Mesodermal cell (in vitro differentiated cells): Measurements from ENCODE around the gene PPP1R1C.

Experiments used
- H3K27ac ChIP-seq: 2 replicates; pipeline ENCODE4 v1.7.0; 2013; ENCODE audit warnings: mild to moderate bottlenecking, low read depth, low read length, moderate library complexity; ENCODE audit not compliant: severe bottlenecking
- H3K36me3 ChIP-seq: 2 replicates; pipeline ENCODE4 v1.7.1; 2013; ENCODE audit warnings: mild to moderate bottlenecking, low read length, moderate library complexity; ENCODE audit not compliant: control insufficient read depth, insufficient read depth
- H3K4me1 ChIP-seq: one replicate; pipeline ENCODE4 v1.7.1; 2013; ENCODE audit warnings: mild to moderate bottlenecking, low read length; ENCODE audit not compliant: insufficient read depth, control insufficient read depth, poor library complexity, severe bottlenecking
- H3K4me3 ChIP-seq: 2 replicates; pipeline ENCODE4 v1.7.0; 2013; ENCODE audit warnings: low read length, control low read depth, mild to moderate bottlenecking; ENCODE audit not compliant: insufficient read depth, poor library complexity, severe bottlenecking; ENCODE audit errors: extremely low read depth
- H3K9me3 ChIP-seq: 2 replicates; pipeline ENCODE4 v1.7.1; 2013; ENCODE audit warnings: mild to moderate bottlenecking, low read length, moderate library complexity; ENCODE audit not compliant: control insufficient read depth
- WGBS, 2 experiments: methylation state at CpG; one replicate each; pipeline ENCODE4 v1.1.5; 2013; ENCODE audit warnings: missing lambda C conversion rate in 2 of 2; ENCODE audit not compliant: insufficient coverage in 2 of 2; 5-methylcytosine and 5-hydroxymethylcytosine counted together

Gene PPP1R1C

DNA sequence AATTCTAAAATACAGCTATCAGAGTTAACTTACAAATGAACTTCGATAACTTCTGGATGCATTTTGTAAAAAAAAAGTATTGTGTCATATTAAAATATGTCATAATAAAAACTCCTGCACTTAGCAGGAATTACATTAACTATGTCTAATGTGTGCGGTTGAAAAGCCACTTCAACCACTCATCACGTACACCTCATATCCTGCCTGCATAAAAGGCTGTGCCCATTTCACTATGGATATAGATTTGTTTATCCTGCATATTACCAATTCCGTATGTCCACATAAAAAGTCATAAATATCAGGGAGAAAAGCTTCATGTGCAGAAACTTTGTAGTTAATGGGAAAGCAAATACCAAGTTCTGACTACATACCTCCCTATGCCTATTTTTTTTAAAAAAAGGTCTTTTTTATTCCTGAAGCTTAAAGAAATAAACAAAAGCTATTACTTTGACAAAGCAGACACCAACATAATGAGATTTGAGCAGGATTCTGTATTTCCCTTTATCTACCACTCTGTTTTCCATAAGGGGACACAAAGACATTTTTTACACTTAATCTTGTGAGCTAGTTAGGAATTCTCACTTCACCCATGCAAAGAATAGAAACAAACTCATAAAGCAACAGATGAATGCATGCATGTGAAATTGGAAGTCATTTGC is 96.1 kb downstream of the PPP1R1C start:
- Histone ChIP-seq H3K36me3 (no peaks in the 10 kb centered on the region), H3K4me1 (no peaks in the 10 kb centered on the region), H3K9me3 (no peaks in the 10 kb centered on the region), H3K27ac (no peak overlapping the region), H3K4me3 (no peak overlapping the region)
- WGBS, 2 experiments: no CpG with 5 or more reads among the region's 4 CpGs

DNA sequence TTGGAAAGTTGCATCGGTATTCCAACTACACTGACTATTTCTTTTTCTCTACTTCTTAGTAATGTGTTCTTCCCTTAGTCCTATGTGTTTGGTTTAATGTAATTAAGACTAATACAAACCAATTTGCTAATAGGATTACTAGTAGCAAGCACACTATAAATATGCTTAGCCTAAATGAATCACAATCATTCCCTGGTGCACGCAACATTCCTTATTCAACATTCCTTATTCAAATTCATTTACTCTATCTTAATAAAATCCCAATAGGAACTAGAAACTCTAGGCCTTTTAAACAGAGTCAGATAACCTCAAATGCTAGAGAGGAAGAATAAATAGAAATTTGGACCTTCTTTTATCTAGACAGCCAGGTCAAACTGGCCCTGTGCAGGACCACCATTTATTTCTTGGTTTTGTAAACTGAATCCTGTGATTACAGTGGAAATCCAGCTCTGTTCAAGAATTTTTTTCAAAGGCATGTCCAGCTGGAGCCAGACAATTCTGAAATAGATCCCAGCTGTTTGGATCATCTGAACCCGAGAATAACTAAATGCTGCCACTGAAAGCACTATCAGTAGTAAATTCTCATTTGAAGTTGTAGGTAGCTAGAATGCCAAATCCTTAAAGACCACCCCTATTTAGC is 103.1 kb downstream of the PPP1R1C start:
- WGBS, 2 experiments: 100% methylated on average over 1 of the region's 3 CpGs; no CpG with 5 or more reads in 1 of the 2 experiments
- Histone ChIP-seq H3K9me3 (no peaks in the 10 kb centered on the region), H3K4me3 (no peak overlapping the region), H3K27ac (no peak overlapping the region), H3K4me1 (no peaks in the 10 kb centered on the region), H3K36me3 (no peaks in the 10 kb centered on the region)

- Histone ChIP-seq H3K9me3 (no peaks in the 10 kb centered on the region), H3K36me3 (no peaks in the 10 kb centered on the region), H3K4me1 (no peaks in the 10 kb centered on the region), H3K27ac (no peak overlapping the region), H3K4me3 (no peak overlapping the region)
- 100% methylated on average over 1 of the region's 3 CpGs; no CpG with 5 or more reads in 1 of the 2 experiments for WGBS, 2 experiments
Observed at GRCh38 chr2:182090486-182090885, 104.8 kb downstream of the PPP1R1C start.

DNA sequence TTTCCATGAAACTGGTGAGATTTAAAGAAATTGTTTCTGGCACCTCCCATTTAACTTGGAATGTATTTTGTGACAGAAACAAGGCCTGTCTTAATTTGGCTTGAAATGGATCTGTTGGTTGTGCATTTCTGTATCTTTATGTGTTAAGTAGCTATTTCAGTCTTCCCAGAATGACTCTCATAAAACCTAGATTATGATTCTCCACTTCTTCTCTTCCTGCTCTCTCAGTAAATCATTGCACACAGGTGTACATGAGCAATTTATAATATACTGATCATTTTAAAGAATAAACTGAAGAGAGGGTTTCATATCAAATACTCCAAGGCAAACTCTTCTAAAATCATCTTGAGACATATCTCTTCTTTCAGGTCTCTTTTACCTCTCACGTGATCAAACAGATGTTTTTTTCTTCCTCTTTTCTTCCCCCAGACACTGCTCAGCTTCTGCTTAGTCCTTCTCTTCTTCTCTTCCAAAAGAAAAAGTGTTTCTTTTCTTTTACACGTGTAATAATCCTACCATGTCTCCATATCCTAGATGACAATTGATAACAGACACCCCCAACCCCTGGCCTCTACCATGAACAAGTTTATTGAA is 112.0 kb downstream of the PPP1R1C start:
- WGBS, 2 experiments: 83% methylated on average over 1 of the region's 2 CpGs
- Histone ChIP-seq H3K9me3 (no peaks in the 10 kb centered on the region), H3K36me3 (no peaks in the 10 kb centered on the region), H3K27ac (no peak overlapping the region), H3K4me3 (no peak overlapping the region), H3K4me1 (no peaks in the 10 kb centered on the region)

DNA sequence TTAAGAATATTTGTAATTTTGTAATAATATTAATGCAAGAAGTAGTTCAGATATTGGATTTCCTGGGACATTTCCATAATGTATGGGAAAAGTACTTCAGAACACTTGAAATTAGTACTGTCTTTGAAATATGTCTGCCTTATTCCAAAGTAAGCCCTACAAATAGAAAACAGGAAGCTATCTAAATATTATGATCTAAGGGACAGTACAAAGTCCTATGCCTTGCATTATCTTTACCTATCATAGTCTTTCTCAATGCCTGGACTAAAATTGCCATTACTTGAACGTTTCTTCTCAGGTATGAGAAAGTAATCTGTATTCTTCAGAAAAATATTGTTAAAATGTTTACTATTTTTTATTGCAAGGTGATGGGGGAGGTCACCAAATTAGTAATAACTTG is 113.0 kb downstream of the PPP1R1C start:
- WGBS, 2 experiments: no CpG with 5 or more reads among the region's 1 CpG
- H3K27ac ChIP-seq: no peak overlapping the region
- no peaks in the 10 kb centered on the region for H3K36me3 ChIP-seq
- H3K4me1 ChIP-seq: no peaks in the 10 kb centered on the region
- no peak overlapping the region for H3K4me3 ChIP-seq
- H3K9me3 ChIP-seq: no peaks in the 10 kb centered on the region

DNA sequence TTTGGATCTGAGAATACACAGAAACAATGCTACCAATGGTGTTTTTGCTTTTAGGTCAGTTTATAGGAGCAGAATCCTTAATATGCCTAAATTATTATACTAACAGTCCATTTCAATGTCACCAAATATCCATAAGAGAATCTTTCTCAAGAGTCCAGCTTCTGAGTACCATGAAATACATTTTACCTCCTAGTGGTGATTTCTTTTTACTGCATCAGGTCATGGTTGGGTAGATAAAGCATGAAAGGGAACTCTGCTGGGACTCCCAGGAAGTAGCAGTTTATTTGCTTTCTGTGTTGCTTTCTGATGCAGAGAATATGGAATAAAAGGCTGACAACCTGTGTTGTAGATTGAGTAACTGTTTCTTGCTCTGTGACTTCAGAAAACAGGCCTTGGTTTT is 115.6 kb downstream of the PPP1R1C start:
- Histone ChIP-seq H3K36me3 (no peaks in the 10 kb centered on the region), H3K27ac (no peak overlapping the region)

DNA sequence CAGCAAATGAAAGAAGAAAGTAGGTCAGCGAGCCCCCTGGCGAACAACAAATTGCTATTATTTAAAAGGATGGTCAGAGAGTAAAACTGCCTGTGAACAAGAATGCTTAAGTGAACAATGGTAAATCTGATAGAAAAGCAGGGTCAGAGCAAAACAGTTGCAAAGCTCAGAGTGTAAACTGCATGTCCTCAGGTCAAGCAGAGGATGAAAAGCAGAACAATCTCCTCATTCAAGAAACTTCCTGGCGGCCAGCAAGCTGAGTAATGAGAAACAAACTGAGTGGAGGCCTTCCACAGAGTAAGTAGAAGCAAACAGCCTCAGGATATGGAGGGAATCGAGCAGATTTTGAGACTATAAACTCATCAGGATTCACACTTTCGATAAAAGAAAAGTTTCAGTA is 117.9 kb downstream of the PPP1R1C start:
- H3K4me3 ChIP-seq: no peak overlapping the region
- no peaks in the 10 kb centered on the region for H3K4me1 ChIP-seq
- no peak overlapping the region for H3K27ac ChIP-seq
- H3K9me3 ChIP-seq: no peaks in the 10 kb centered on the region
- no peaks in the 10 kb centered on the region for H3K36me3 ChIP-seq
- 86 to 100% methylated on average over 2 to 5 of the region's 5 CpGs for WGBS, 2 experiments

More for the DNA sequence above, 115.6 kb downstream of the PPP1R1C start:
- no peaks in the 10 kb centered on the region for H3K9me3 ChIP-seq
- no peak overlapping the region for H3K4me3 ChIP-seq
- H3K4me1 ChIP-seq: no peaks in the 10 kb centered on the region

- Histone ChIP-seq H3K4me3 (no peak overlapping the region), H3K9me3 (no peaks in the 10 kb centered on the region), H3K36me3 (no peaks in the 10 kb centered on the region), H3K4me1 (no peaks in the 10 kb centered on the region), H3K27ac (no peak overlapping the region)
- no CpG with 5 or more reads among the region's 1 CpG for WGBS, 2 experiments
Observed at GRCh38 chr2:182110347-182110746, 124.7 kb downstream of the PPP1R1C start.

- Histone ChIP-seq H3K4me1 (no peaks in the 10 kb centered on the region), H3K4me3 (no peak overlapping the region), H3K27ac (no peak overlapping the region), H3K9me3 (no peaks in the 10 kb centered on the region), H3K36me3 (no peaks in the 10 kb centered on the region)
- WGBS, 2 experiments: 78% methylated on average over 3 of the region's 3 CpGs; no CpG with 5 or more reads in 1 of the 2 experiments
Observed at GRCh38 chr2:182113334-182113733, 127.7 kb downstream of the PPP1R1C start.

DNA sequence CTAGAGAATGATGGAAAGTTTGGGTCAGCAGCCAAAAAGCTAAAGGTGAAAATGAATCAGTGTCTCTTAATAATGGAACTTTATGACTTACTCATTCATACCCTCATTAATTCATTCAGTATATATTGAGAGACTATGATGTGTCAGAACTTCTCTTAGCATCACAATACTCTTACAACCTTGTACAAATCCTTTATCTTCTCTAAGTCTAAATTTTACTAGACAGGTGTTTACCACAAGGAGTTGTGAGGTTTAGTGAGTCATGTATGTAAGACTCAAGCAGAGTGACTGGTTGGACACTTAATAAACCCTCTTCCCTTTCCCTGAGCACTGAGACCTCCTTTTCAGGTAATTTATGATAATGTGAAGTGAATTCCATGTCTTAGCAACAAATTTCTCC is 129.6 kb downstream of the PPP1R1C start:
- Histone ChIP-seq H3K4me1 (no peaks in the 10 kb centered on the region), H3K27ac (no peak overlapping the region), H3K9me3 (no peaks in the 10 kb centered on the region), H3K4me3 (no peak overlapping the region), H3K36me3 (no peaks in the 10 kb centered on the region)

GRCh38 chr2:182116774-182117173 is 131.1 kb downstream of the PPP1R1C start:
- no peak overlapping the region for H3K4me3 ChIP-seq
- H3K27ac ChIP-seq: no peak overlapping the region
- WGBS, 2 experiments: 100% methylated on average over 1 of the region's 2 CpGs; no CpG with 5 or more reads in 1 of the 2 experiments
- no peaks in the 10 kb centered on the region for H3K9me3 ChIP-seq
- no peaks in the 10 kb centered on the region for H3K36me3 ChIP-seq
- no peaks in the 10 kb centered on the region for H3K4me1 ChIP-seq
